Fibroblast of lung (primary cell): ENCODE data around the gene CORO1C. TPM values are rescaled to one million over a fixed set of nuclear protein-coding genes. Genes with fewer than 3 reads are reported as not detected.

ENCODE experiments used
- DNase-seq, 2 donors: peaks; one replicate each; pipeline versions ENCODE4 v3.0.0 to v3.0.0-alpha.2; 2010; ENCODE audit warnings: low read depth in 2 of 2
- H2AFZ ChIP-seq: 2 replicates; pipeline ENCODE4 v1.5.1; 2012; ENCODE audit warnings: low read length, control low read depth, inconsistent platforms
- H3K27ac ChIP-seq: 2 replicates; pipeline ENCODE4 v1.5.1; 2011; ENCODE audit warnings: low read length, control low read depth; ENCODE audit not compliant: insufficient read depth
- H3K27me3 ChIP-seq: 2 replicates; pipeline ENCODE4 v1.5.1; 2011; ENCODE audit warnings: mild to moderate bottlenecking, low read length; ENCODE audit not compliant: control insufficient read depth, insufficient read depth
- H3K36me3 ChIP-seq: 2 replicates; pipeline ENCODE4 v1.5.1; 2011; ENCODE audit warnings: low read length; ENCODE audit not compliant: control insufficient read depth, insufficient read depth
- H3K4me1 ChIP-seq: 2 replicates; pipeline ENCODE4 v1.5.1; 2011; ENCODE audit warnings: low read length; ENCODE audit not compliant: control insufficient read depth, insufficient read depth; ENCODE audit errors: extremely low read depth
- H3K4me2 ChIP-seq: 2 replicates; pipeline ENCODE4 v1.5.1; 2011; ENCODE audit warnings: low read length, control low read depth; ENCODE audit not compliant: insufficient read depth; ENCODE audit errors: extremely low read depth
- H3K4me3 ChIP-seq, 4 experiments: fragments of 200-600 bp in 1 of 4; sonication (generic) in 1 of 4; replicated peaks in 1 of 4; 2 replicates each; pipeline ENCODE4 v1.5.1; 2011 to 2016; ENCODE audit warnings: low read length in 4 of 4, low read depth in 3 of 4, mild to moderate bottlenecking in 3 of 4, control low read depth in 2 of 4, inconsistent platforms in 1 of 4, mixed read lengths in 1 of 4; ENCODE audit not compliant: insufficient read depth in 1 of 4; ENCODE audit errors: control extremely low read depth in 1 of 4
- H3K79me2 ChIP-seq: 2 replicates; pipeline ENCODE4 v1.5.1; 2012; ENCODE audit warnings: mild to moderate bottlenecking, low read length, inconsistent platforms; ENCODE audit not compliant: control insufficient read depth, insufficient read depth
- H3K9ac ChIP-seq: 2 replicates; pipeline ENCODE4 v1.5.1; 2011; ENCODE audit warnings: mild to moderate bottlenecking, low read length, control low read depth; ENCODE audit not compliant: insufficient read depth
- H3K9me3 ChIP-seq: 2 replicates; pipeline ENCODE4 v1.5.1; 2012; ENCODE audit warnings: low read depth, low read length; ENCODE audit not compliant: control insufficient read depth, insufficient read depth
- H4K20me1 ChIP-seq: 2 replicates; pipeline ENCODE4 v1.5.1; 2011; ENCODE audit warnings: low read length; ENCODE audit not compliant: control insufficient read depth, insufficient read depth; ENCODE audit errors: extremely low read depth
- EZH2 ChIP-seq: IDR thresholded peaks from 2 replicates; pipeline ENCODE4 v1.5.1; 2012; ENCODE audit warnings: low read length, control low read depth, mild to moderate bottlenecking; ENCODE audit errors: missing control alignments
- polyA plus RNA-seq, 2 donors: library from polyadenylated mRNA; depleted of rRNA in 1 of 2; stranded (reverse) in 1 of 2; unstranded in 1 of 2; fragments of >200 nt; gene quantifications; 2 replicates each; pipeline ENCODE4 v1.2.1, GENCODE V29; 2011 to 2012; ENCODE audit warnings: missing spikeins in 1 of 2
- total RNA-seq: library from RNA; depleted of rRNA; stranded (reverse); fragments of >200 nt; gene quantifications from 2 replicates; pipeline ENCODE4 v1.2.1, GENCODE V29; 2014
- TF ChIP-seq, protein P1 (sequence below), 2 donors: IDR thresholded peaks in 1 of 2; conservative IDR thresholded peaks in 1 of 2; 1 replicate in 1 of 2; 2 replicates in 1 of 2; pipeline ENCODE4 v1.5.1; 2011 to 2012; ENCODE audit warnings: low read length in 2 of 2, control low read depth in 1 of 2, inconsistent platforms in 1 of 2, low read depth in 1 of 2, mild to moderate bottlenecking in 1 of 2

The CORO1C gene
- total and polyA plus RNA-seq, 2 donors (not counting 1 experiment from before 2014, with no cell fraction given) = 288 to 542 TPM

DNA sequence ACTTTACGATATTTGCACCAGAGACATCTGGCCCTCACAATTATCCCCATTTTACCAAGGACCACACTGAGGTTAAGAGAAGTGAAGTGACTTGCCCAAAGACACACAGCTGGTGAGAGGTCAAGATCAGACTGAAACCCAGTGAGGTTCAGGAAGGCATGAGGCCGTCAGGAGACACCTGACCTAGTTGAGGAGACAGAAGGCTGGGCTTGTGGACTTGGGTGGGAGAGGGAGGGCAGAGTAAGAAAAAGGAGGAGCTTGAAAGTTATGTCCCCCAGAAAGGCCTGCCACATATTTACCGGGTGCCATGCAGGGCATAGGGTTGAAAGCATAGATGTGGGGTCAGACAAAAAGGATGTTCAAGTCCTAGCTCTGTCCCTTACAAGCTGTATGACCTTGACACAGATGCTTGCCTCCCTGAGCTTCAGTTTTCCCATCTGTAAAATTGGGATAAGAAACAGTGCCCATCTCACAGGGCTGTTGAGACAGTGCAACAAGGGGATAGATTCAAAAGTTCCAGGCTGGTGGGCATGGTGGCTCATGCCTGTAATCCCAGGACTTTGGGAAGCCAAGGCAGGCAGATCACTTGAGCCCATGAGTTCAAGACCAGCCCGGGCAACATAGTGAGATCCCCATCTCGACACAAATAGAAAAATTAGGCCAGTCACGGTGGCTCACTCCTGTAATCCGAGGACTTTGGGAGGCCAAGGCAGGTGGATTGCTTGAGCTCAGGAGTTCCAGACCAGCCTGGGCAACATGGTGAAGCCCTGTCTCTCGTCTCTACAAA lies 104.0 kb downstream of the CORO1C start:
- H3K36me3 ChIP-seq = no peaks in the 10 kb centered on the region
- DNase-seq = no peak
- no peak overlapping the region for H2AFZ ChIP-seq
- no peaks in the 10 kb centered on the region for H4K20me1 ChIP-seq
- no peaks in the 10 kb centered on the region for H3K27me3 ChIP-seq
- no peaks in the 10 kb centered on the region for H3K79me2 ChIP-seq
- no peaks in the 10 kb centered on the region for H3K9me3 ChIP-seq
- TF ChIP-seq EZH2 = no peak
- TF ChIP-seq, protein P1, sequence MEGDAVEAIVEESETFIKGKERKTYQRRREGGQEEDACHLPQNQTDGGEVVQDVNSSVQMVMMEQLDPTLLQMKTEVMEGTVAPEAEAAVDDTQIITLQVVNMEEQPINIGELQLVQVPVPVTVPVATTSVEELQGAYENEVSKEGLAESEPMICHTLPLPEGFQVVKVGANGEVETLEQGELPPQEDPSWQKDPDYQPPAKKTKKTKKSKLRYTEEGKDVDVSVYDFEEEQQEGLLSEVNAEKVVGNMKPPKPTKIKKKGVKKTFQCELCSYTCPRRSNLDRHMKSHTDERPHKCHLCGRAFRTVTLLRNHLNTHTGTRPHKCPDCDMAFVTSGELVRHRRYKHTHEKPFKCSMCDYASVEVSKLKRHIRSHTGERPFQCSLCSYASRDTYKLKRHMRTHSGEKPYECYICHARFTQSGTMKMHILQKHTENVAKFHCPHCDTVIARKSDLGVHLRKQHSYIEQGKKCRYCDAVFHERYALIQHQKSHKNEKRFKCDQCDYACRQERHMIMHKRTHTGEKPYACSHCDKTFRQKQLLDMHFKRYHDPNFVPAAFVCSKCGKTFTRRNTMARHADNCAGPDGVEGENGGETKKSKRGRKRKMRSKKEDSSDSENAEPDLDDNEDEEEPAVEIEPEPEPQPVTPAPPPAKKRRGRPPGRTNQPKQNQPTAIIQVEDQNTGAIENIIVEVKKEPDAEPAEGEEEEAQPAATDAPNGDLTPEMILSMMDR (conservative IDR thresholded peaks at IDR 0.05 in 1 of 2, IDR thresholded peaks at IDR 0.05 in 1 of 2; ENCODE audit: low read depth in 1 of 2, low read length in 2 of 2) = no peak
- no peak overlapping the region for H3K9ac ChIP-seq
- no peak overlapping the region for H3K4me2 ChIP-seq
- H3K27ac ChIP-seq = no peak overlapping the region
- H3K4me1 ChIP-seq = peaks cover 29% of the 10 kb centered on the region
- H3K4me3 ChIP-seq = no peak overlapping the region

DNA sequence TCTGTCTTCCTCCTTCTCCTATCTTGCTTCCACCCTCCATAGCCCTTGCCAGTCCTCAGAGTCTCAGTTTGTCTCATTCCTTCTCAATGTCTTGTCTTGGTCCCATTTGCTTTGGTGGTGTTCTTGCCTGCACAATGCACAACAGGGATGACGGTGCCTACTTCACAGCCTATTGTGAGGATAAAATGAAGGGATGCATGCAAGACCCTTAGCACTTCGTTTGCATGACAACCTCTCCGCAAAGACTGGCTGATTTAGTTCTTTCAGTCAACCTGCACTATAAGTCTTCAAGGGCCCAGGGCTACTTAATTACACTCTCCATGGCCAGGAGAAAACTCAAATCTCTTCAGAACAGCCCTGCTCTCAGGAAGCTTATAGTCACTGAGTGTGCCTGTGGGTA lies 106.1 kb downstream of the CORO1C start:
- Histone ChIP-seq H3K27me3 (no peaks in the 10 kb centered on the region), H3K9ac (no peak overlapping the region), H3K36me3 (no peaks in the 10 kb centered on the region), H4K20me1 (no peaks in the 10 kb centered on the region), H3K4me2 (no peak overlapping the region), H3K79me2 (no peaks in the 10 kb centered on the region), H3K27ac (no peak overlapping the region), H3K4me3 (no peak overlapping the region), H3K9me3 (no peaks in the 10 kb centered on the region), H2AFZ (no peak overlapping the region), H3K4me1 (peaks cover 21% of the 10 kb centered on the region)
- TF ChIP-seq, protein P1 (conservative IDR thresholded peaks at IDR 0.05 in 1 of 2, IDR thresholded peaks at IDR 0.05 in 1 of 2; ENCODE audit: low read depth in 1 of 2, low read length in 2 of 2) = no peak
- TF ChIP-seq EZH2 = no peak
- DNase-seq = no peak

DNA sequence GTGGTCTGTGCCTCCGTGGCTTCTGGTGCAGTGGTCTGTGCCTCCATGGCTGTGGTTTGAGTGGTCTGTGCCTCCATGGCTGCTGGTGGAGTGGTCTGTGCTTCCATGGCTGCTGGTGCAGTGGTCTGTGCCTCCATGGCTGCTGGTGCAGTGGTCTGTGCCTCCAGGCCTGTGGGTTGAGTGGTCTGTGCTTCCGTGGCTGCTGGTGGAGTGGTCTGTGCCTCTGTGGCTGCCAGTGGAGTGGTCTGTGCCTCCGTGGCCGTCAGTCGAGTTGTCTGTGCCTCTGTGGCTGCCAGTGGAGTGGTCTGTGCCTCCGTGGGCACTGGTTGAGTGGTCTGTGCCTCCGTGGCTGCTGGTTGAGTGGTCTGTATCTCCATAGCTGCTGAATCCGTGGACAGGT lies 107.7 kb downstream of the CORO1C start:
- Histone ChIP-seq H4K20me1 (no peaks in the 10 kb centered on the region), H3K4me3 (no peak overlapping the region), H3K4me2 (no peak overlapping the region), H3K9ac (no peak overlapping the region), H3K27ac (no peak overlapping the region), H3K27me3 (no peaks in the 10 kb centered on the region), H3K9me3 (no peaks in the 10 kb centered on the region), H3K36me3 (no peaks in the 10 kb centered on the region), H3K79me2 (no peaks in the 10 kb centered on the region), H2AFZ (no peak overlapping the region), H3K4me1 (peaks cover 7% of the 10 kb centered on the region)
- DNase-seq = no peak
- no peak for TF ChIP-seq EZH2
- TF ChIP-seq, protein P1 (conservative IDR thresholded peaks at IDR 0.05 in 1 of 2, IDR thresholded peaks at IDR 0.05 in 1 of 2; ENCODE audit: low read depth in 1 of 2, low read length in 2 of 2) = no peak
